OCI-M2 (cell line): ENCODE measurements around the gene PRAC1.

Experiments
- DNase-seq: peaks from one replicate; lab custom pipeline; 2025; ENCODE audit not compliant: unreplicated experiment; lab: John Stamatoyannopoulos, UW

PRAC1 gene

GRCh38 chr17:48747445-48748363 is 25.4 kb upstream of the PRAC1 start:
- DNase-seq, result no peak

- no peak for DNase-seq
Measured at GRCh38 chr17:48746916-48747444, 24.7 kb upstream of the PRAC1 start.

DNA sequence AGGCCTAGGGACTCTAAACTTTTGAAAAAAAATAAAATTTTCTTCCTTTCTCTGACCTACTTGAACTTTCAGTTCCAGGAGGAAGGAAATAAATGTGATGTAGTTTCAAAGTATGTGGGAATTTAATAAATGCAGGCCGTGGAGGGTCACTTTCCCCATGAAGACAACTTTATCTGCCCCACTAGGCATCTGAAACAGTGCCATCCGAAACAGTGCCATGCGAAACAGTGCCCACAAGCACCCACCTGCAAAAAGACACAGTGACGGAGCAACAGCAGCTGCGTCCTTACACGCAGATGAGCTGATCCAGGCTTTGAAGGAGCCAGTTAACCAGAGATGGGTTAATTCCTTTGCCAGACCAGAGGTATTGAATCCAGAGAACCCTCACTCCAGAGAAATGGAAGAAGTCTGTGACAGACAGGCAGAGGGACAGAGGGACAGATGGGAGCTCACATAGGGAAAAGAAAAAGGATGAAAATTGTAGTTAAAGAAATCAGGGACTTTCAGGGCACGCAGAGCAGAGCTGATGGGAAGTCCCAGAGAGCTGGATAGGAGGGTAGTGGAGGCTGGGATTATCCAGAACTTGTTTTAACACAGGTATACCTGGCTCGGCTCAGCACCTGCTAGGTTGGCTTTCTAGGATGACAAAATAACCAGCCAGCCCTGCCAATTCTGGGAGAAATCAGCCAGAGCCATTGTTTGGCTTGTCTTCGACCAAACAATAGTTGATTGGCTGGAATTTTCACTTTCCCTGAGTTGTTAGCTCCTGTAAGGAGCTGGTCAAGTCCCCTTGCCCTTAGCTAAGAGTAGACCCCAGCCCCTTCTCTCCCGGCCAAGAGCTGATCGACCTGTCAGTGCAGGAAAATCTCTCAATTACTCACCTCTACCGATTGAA is 23.3 kb upstream of the PRAC1 start:
- DNase-seq, result no peak

DNA sequence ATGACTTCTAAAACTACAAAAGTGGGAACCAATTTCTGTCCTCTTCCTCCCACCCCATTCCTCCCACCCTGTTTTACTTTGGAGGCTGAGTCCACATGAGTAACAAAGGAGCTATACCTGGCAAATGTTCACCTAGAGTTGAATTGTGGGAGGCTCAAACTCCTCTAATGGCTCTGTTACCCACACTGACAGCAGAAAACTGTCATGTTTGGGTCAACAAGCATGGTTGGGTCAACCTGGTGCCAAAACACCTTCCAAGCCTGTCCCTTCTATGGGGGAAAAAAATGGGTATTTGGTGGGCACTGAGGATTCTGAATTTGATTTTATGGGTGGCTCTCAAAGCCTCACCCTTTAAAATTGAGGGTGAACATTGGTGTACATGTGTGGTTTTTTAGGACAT is 18.2 kb upstream of the PRAC1 start:
- no peak for DNase-seq

DNA sequence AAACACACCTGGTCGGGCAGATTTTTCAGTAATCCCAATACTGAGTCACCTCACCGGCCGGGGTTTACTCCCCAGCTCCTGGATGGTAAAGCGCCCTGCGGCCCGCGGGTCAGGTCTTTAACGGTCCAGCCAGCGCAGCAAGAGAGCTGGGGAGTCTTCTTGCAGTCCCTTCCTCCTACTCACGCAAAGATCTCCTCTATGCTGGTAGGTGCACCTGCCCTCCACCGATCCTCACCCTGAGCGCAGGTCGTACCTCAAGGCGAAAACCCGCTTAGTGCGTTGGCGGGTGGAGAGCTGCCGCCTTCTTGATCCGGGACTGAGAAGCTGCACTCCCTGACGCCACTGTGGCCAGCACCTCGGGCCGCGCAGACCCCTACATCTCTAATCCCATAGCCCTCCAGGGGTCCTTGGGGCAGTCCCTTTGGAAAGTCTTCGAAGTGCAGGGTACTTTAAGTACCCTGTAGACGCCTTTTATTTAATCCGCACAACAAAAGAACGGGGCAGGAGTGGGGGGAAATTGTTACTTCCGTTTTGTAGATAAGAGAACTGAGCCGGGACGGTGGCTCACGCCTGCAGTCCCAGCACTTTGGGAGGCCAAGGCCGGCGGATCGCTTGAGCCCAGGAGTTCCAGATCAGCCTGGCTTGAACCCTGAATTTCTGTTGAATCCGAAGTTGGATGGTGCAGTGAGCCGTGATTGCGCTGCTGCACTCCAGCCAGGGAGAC is 16.6 kb upstream of the PRAC1 start:
- no peak for DNase-seq

DNA sequence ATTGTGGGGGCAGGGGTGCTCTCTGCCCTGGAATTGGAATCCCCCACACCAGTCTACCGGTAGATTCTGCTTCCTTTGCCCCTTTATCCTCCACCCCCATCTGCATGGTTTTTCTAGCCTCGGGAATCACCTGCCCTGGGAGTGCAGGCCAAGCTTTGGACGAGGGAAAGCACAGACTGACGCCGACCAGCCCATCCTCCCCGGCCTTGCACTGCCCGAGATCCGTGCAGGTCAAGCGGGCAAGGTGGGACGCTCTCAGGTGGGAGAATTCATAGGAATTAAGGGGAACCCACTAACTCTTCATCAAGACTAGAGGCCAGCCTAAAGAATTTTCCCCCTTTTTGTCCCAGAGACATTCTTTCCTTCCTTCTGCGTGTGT is 16.1 kb upstream of the PRAC1 start:
- no peak for DNase-seq

DNA sequence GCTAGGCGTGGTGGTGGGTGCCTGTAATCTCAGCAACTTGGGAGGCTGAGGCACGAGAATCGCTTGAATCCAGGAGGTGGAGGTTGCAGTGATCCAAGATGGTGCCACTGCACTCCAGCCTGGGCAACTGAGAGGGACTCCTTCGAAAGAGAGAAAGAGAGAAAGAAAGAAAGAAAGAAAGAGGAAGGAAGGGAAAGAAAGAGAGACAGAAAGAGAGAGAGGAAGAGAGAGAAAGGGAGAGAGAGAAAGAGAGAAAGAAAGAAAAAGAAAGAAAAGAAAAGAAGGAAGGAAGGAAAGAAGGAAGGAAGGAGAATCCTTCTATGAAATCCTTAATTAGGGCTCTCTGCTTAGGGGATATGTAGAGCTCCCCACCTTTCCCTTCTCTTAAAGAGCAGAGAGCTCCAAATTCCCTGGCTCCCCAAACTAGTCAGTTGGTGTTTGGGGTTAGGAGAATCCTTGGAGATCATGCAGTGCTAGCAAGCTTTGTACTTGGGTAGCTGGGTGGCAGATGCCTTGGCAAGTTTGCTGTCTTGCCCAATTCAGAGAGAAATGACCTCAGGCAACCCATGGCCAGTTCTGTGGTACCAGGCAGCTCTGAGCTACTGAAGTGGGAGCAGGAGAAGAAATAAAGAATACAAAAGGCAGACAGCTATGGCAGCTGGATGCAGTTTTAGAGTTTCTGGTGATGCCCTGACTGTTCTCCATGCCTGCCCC is 15.2 kb upstream of the PRAC1 start:
- no peak for DNase-seq

GRCh38 chr17:48735062-48735351 is 12.7 kb upstream of the PRAC1 start:
- DNase-seq, result no peak

GRCh38 chr17:48734333-48735061 is 12.2 kb upstream of the PRAC1 start:
- DNase-seq, result no peak

GRCh38 chr17:48733632-48734328 is 11.5 kb upstream of the PRAC1 start:
- no peak for DNase-seq

- DNase-seq, result no peak
Measured at GRCh38 chr17:48732688-48733629, 10.6 kb upstream of the PRAC1 start.

DNA sequence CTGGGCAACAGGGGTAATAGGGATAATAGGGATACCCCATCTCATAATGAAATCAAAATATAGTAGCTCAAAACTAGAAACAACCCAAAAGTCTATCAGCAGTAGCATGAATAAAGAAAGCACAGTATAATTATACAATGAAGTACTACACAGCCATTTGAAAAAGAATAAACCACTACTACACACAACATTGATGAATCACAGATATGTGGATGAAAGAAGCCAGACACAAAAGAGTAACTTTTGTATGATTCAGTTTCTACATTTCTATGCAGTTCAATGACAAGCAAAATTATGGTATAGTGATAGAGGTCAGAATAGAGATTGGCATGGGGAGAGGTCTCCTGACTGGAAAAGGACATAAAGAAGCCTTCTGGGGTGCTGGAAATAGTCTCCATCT is 9.0 kb upstream of the PRAC1 start:
- no peak for DNase-seq

GRCh38 chr17:48730240-48730550 is 7.9 kb upstream of the PRAC1 start:
- no peak for DNase-seq

GRCh38 chr17:48729335-48730239 is 7.3 kb upstream of the PRAC1 start:
- no peak for DNase-seq

DNA sequence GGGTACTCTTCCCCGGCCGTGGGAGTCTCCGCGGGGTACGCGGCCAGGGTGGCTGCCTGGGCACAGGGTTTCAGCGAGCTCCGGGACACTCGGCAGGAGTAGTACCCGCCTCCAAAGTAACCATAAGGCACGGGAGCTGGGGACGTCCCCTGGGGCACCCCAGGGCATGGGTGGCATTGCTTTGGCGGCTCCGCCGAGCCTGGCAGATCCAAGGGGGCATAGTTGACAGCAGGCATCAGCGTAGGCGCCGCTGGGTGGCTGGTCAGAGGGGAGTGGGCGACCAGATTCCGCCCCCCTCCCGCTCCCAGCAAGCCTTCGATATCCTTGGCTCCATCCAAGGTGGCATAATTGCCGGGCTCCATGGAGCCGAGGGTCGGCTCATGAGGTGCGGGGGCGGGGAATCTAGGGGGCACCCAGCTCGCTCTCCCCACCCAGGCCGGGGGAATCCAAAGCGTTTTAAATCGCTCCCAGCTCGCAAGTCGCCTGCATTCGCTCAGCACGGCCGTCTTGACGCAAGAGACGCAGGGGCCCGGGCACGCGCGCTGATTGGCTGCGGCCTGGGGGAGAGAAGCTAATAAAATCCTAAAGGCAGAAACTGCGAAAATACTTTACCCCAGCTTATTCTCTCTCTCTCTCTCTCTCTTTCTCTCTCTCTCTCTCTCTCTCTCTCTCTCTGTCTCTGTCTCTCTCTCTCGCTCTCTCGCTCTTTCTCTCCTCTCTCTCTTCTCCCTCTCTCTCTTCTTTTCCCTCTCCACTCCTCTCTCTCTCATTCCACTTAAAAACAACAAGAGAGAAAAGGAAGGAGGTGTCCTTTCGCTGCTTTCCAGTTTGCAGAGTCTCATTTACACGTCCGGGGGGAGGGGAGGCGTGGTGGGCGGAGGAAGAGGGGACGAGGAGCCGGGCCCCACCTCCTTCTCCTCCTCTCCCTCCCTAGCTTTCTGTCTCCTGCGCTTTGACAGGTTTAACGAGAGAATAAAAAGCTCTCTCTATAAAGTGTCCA is 6.2 kb upstream of the PRAC1 start, which contains the start of gene HOXB13:
Gene HOXB13 (minus strand): TSS at position 519 of the 1,000 bp plus-strand sequence. CDS start 157 bp downstream, at position 362.
- DNase-seq, result no peak
